ENCODE data around the gene OLFM3. TPM values are rescaled to one million over a fixed set of nuclear protein-coding genes. Genes with fewer than 3 reads are reported as not detected.

Gene OLFM3
- total RNA-seq, 4 donors from 2014 or later, result not detected

DNA sequence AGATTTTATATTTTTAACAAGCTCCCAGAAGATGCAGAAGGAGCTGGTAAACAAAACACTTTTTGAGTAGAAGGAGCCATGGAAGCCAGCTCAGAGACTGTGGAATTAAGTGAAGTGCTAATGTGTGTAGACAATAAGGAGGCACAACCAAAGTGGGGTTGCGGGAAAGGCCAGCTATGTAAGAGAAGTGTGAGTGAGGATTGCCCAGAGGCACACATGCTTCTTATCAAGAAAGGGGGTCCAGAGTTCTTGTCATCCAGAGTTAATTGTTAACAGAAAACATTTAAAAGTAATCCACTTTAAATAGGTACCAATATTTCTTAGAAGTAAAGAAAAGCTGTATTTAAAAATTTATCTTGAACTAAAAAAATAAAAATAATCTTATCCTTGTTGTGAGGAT, 136.8 kb downstream of the OLFM3 start:
- TF ChIP-seq, protein P1, sequence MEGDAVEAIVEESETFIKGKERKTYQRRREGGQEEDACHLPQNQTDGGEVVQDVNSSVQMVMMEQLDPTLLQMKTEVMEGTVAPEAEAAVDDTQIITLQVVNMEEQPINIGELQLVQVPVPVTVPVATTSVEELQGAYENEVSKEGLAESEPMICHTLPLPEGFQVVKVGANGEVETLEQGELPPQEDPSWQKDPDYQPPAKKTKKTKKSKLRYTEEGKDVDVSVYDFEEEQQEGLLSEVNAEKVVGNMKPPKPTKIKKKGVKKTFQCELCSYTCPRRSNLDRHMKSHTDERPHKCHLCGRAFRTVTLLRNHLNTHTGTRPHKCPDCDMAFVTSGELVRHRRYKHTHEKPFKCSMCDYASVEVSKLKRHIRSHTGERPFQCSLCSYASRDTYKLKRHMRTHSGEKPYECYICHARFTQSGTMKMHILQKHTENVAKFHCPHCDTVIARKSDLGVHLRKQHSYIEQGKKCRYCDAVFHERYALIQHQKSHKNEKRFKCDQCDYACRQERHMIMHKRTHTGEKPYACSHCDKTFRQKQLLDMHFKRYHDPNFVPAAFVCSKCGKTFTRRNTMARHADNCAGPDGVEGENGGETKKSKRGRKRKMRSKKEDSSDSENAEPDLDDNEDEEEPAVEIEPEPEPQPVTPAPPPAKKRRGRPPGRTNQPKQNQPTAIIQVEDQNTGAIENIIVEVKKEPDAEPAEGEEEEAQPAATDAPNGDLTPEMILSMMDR (IDR thresholded peaks at IDR 0.05), result no peak
- no peak for DNase-seq (ENCODE audit: low spot score)
- no peak for ATAC-seq (ENCODE audit: low FRiP score)

- ATAC-seq (ENCODE audit: low FRiP score) (no peak), DNase-seq (ENCODE audit: low spot score) (no peak)
- TF ChIP-seq, protein P1 (IDR thresholded peaks at IDR 0.05), result no peak
Observed at GRCh38 chr1:101854271-101854670, 142.5 kb downstream of the OLFM3 start.

- TF ChIP-seq, protein P1 (IDR thresholded peaks at IDR 0.05), result no peak
- ATAC-seq (ENCODE audit: low FRiP score) (no peak), DNase-seq (ENCODE audit: low spot score) (no peak)
Observed at GRCh38 chr1:101852936-101853335, 143.8 kb downstream of the OLFM3 start.

- no peak for ATAC-seq (ENCODE audit: low FRiP score)
- TF ChIP-seq, protein P1 (IDR thresholded peaks at IDR 0.05), result no peak
Observed at GRCh38 chr1:101849356-101849755, 147.4 kb downstream of the OLFM3 start.

DNA sequence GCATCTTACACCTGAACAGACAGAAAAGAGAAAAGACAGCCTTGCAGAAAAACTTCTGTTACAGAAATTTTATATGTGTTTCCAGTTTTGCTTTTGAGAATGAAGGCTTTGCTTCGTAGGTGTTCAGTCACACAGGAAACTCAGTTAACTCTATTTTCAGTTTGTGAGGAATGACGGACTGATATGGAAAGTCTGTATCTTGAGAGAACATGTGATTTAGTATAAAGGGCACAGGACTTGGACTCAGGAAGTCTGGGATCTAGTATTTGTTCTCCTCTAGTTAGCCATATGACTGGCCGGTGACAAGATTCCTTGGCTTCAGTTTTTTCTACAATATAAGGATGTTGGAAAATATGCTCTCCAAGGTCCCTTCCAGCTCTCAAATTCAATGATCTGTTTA, 149.1 kb downstream of the OLFM3 start:
- ATAC-seq (ENCODE audit: low FRiP score) (no peak), DNase-seq (ENCODE audit: low spot score) (no peak)
- TF ChIP-seq, protein P1 (IDR thresholded peaks at IDR 0.05), result no peak

More at GRCh38 chr1:101849356-101849755, 147.4 kb downstream of the OLFM3 start:
- no peak for DNase-seq (ENCODE audit: low spot score)

DNA sequence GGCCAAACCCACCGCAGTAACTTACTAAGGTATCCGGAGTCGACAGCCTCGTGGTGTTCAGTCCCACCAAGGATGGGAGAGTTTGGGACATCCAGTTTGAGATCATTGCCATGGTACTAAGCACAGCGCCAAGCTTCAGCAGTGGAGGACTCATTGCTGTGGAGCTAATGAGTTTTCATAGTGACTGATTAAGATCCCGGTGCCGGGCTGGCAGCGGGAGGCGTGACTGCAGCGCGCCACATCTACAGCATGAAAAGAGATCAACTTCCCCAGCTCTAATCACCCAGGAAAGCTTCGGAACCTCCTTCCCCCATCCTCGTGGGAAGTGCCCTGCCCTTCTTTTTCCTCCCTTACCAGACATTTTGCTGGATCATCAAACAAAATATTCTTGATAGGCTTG, 149.9 kb downstream of the OLFM3 start:
- DNase-seq (ENCODE audit: low spot score) (no peak), ATAC-seq (ENCODE audit: low FRiP score) (no peak)
- TF ChIP-seq, protein P1 (IDR thresholded peaks at IDR 0.05), result no peak

GRCh38 chr1:101843160-101843559, 153.6 kb downstream of the OLFM3 start:
- no peak for ATAC-seq (ENCODE audit: low FRiP score)
- TF ChIP-seq, protein P1 (IDR thresholded peaks at IDR 0.05), result no peak
- DNase-seq (ENCODE audit: low spot score), result no peak
